ENCODE measurements around the gene GSG1L.

GSG1L gene

GRCh38 chr16:28090646-28091377 lies 27.3 kb upstream of the GSG1L start:
- no peak for DNase-seq

- no peak for DNase-seq
Measured at GRCh38 chr16:28089992-28090365, 26.5 kb upstream of the GSG1L start.

GRCh38 chr16:28089205-28089991 lies 25.9 kb upstream of the GSG1L start:
- no peak for DNase-seq

GRCh38 chr16:28087675-28088300 lies 24.3 kb upstream of the GSG1L start:
- DNase-seq = no peak

GRCh38 chr16:28087140-28087660 lies 23.7 kb upstream of the GSG1L start:
- DNase-seq = no peak

- no peak for DNase-seq
Measured at GRCh38 chr16:28086186-28087139, 22.9 kb upstream of the GSG1L start.

GRCh38 chr16:28085389-28086171 lies 22.1 kb upstream of the GSG1L start:
- DNase-seq = no peak

- no peak for DNase-seq
Measured at GRCh38 chr16:28084209-28084608, 20.7 kb upstream of the GSG1L start.

GRCh38 chr16:28082624-28083023 lies 19.1 kb upstream of the GSG1L start:
- DNase-seq = no peak

- DNase-seq = no peak
Measured at GRCh38 chr16:28081391-28081968, 18.0 kb upstream of the GSG1L start.

- DNase-seq = no peak
Measured at GRCh38 chr16:28078261-28078660, 14.7 kb upstream of the GSG1L start.

- DNase-seq = no peak
Measured at GRCh38 chr16:28073836-28074235, 10.3 kb upstream of the GSG1L start.

- DNase-seq = no peak
Measured at GRCh38 chr16:28072087-28072486, 8.6 kb upstream of the GSG1L start.

GRCh38 chr16:28069971-28070794 lies 6.7 kb upstream of the GSG1L start:
- DNase-seq = no peak

GRCh38 chr16:28068976-28069375 lies 5.5 kb upstream of the GSG1L start:
- no peak for DNase-seq

GRCh38 chr16:28067604-28068379 lies 4.3 kb upstream of the GSG1L start:
- no peak for DNase-seq

GRCh38 chr16:28064706-28065249 lies 1.3 kb upstream of the GSG1L start:
- no peak for DNase-seq

- DNase-seq = no peak
Measured at GRCh38 chr16:28064150-28064549, 636 bp upstream of the GSG1L start.

- no peak for DNase-seq
Measured at GRCh38 chr16:28062847-28063521, 530 bp downstream of the GSG1L start.
